ENCODE measurements around the gene PARL. TPM values are rescaled to one million over a fixed set of nuclear protein-coding genes. Genes with fewer than 3 reads are reported as not detected.

PARL gene
- total and polyA plus RNA-seq, 9 of the 15 experiments (the other 6 are each of a cell fraction or from before 2014, with no cell fraction given) = 39.5 to 82.4 (median 57.4) TPM

DNA sequence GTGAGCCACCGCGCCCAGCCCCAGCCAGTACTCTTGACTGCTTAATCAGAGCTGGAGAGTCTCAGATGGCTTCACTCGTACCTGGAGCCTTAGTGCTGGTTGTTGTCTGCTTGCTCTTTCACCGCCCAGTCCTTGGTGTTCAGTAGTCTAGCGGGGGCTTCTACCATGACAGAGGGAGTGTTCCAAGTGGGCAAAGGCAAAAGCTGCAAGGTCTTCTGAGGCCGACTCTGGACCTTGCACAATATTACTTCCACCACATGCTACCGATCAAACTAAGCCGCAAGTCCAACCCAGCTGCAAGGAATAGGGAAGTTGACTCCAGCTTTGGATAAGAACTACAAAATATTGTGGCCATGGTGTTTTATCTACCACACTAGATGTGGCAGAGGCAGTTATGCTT lies 6.6 kb downstream of the PARL start (continued):
- TF ChIP-seq KAT7 (CRISPR knock-in tag; IDR thresholded peaks at IDR 0.05; ENCODE audit: borderline replicate concordance) (no peak; the same call in 1 of the 2 replicates), KDM5B (IDR thresholded peaks at IDR 0.05; ENCODE audit: insufficient replicate concordance, low read depth, low read length) (no peak), U2AF1 (optimal IDR thresholded peaks at IDR 0.05; ENCODE audit: low read depth, low read length) (no peak), KLF1 (tag; IDR thresholded peaks at IDR 0.05) (no peak), ARID2 (IDR thresholded peaks at IDR 0.05) (no peak), LCOR (CRISPR knock-in tag; IDR thresholded peaks at IDR 0.05) (0 out of 2 replicates have a peak, but pooled peaks have one; percentile 36), ZNF239 (CRISPR knock-in tag; IDR thresholded peaks at IDR 0.05) (no peak), ZNF263 (CRISPR knock-in tag; IDR thresholded peaks at IDR 0.05; ENCODE audit: borderline replicate concordance) (no peak), MAFK (IDR thresholded peaks at IDR 0.05; ENCODE audit: low read length) (no peak), ZNF316 (IDR thresholded peaks at IDR 0.05) (no peak), MCM5 (IDR thresholded peaks at IDR 0.05; ENCODE audit: low read depth) (no peak), ZZZ3 (IDR thresholded peaks at IDR 0.05) (no peak), ZEB2 (IDR thresholded peaks at IDR 0.05) (no peak), ZNF232 (CRISPR knock-in tag; IDR thresholded peaks at IDR 0.05) (no peak), BHLHE40 (IDR thresholded peaks at IDR 0.05; ENCODE audit: low read length) (no peak), FIP1L1 (IDR thresholded peaks at IDR 0.05; ENCODE audit: low read depth, low read length, poor library complexity, severe bottlenecking) (no peak), SIX5 (IDR thresholded peaks at IDR 0.05; ENCODE audit: borderline replicate concordance in 1 of 2, insufficient read depth in 1 of 2, low read depth in 1 of 2, low read length in 2 of 2) (no peak), XRCC3 (IDR thresholded peaks at IDR 0.05) (no peak), RUNX1 (IDR thresholded peaks at IDR 0.05; ENCODE audit: low read depth) (no peak), ZNF785 (CRISPR knock-in tag; IDR thresholded peaks at IDR 0.05) (no peak), DACH1 (IDR thresholded peaks at IDR 0.05; ENCODE audit: partially characterized antibody) (no peak), SPI1 (IDR thresholded peaks at IDR 0.05; ENCODE audit: borderline replicate concordance, low read depth, low read length) (peak; percentile 57)
- TF ChIP-seq, protein P1, sequence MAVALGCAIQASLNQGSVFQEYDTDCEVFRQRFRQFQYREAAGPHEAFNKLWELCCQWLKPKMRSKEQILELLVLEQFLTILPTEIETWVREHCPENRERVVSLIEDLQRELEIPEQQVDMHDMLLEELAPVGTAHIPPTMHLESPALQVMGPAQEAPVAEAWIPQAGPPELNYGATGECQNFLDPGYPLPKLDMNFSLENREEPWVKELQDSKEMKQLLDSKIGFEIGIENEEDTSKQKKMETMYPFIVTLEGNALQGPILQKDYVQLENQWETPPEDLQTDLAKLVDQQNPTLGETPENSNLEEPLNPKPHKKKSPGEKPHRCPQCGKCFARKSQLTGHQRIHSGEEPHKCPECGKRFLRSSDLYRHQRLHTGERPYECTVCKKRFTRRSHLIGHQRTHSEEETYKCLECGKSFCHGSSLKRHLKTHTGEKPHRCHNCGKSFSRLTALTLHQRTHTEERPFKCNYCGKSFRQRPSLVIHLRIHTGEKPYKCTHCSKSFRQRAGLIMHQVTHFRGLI (CRISPR knock-in tag; IDR thresholded peaks at IDR 0.05) = no peak
- TF ChIP-seq, protein P2, sequence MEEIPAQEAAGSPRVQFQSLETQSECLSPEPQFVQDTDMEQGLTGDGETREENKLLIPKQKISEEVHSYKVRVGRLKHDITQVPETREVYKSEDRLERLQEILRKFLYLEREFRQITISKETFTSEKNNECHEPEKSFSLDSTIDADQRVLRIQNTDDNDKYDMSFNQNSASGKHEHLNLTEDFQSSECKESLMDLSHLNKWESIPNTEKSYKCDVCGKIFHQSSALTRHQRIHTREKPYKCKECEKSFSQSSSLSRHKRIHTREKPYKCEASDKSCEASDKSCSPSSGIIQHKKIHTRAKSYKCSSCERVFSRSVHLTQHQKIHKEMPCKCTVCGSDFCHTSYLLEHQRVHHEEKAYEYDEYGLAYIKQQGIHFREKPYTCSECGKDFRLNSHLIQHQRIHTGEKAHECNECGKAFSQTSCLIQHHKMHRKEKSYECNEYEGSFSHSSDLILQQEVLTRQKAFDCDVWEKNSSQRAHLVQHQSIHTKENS (CRISPR knock-in tag; IDR thresholded peaks at IDR 0.05) = no peak
- TF ChIP-seq, protein P3, sequence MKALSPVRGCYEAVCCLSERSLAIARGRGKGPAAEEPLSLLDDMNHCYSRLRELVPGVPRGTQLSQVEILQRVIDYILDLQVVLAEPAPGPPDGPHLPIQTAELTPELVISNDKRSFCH (CRISPR knock-in tag; IDR thresholded peaks at IDR 0.05) = no peak
- TF ChIP-seq, protein P3 (tag; IDR thresholded peaks at IDR 0.05) = no peak
- TF ChIP-seq, protein P4, sequence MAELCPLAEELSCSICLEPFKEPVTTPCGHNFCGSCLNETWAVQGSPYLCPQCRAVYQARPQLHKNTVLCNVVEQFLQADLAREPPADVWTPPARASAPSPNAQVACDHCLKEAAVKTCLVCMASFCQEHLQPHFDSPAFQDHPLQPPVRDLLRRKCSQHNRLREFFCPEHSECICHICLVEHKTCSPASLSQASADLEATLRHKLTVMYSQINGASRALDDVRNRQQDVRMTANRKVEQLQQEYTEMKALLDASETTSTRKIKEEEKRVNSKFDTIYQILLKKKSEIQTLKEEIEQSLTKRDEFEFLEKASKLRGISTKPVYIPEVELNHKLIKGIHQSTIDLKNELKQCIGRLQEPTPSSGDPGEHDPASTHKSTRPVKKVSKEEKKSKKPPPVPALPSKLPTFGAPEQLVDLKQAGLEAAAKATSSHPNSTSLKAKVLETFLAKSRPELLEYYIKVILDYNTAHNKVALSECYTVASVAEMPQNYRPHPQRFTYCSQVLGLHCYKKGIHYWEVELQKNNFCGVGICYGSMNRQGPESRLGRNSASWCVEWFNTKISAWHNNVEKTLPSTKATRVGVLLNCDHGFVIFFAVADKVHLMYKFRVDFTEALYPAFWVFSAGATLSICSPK (IDR thresholded peaks at IDR 0.05; ENCODE audit: borderline replicate concordance) = no peak
